Measurements from ENCODE around the gene ABCC12.

ABCC12 gene

DNA sequence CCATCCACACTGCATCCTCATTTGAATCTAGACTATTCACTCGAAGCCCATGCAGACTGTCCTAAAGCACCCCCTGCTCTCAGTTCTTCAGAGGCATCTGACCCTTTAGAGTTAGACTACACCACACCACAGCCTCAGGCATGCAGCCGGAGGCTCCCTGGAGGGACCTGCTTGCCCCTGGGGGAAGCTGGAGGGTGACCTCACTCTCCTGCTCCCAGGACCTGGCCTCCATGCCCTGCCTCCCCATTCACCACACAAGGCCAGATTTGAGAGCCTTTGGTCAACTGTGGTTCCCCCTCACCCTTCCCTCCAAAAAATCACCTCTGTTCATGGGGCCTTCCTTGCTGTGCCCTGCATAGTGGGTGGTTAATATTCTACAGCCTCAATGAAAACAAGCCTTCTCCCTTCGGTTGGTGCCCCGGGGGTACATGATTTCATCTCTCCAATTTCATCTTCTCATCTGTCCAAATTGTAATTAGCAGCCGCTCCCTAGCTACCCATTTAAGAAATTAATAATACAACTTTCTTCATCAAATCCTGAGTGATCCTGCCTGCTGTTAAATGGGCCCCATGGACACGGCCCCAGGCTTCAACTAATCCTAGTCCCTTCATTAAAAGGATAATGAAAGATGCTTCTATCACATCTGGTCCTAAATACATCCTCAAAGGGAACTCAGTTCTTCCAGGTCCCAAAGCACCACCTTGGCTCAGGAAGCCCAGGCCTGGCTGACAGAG is 24.4 kb downstream of the ABCC12 start:
- no peak for DNase-seq

DNA sequence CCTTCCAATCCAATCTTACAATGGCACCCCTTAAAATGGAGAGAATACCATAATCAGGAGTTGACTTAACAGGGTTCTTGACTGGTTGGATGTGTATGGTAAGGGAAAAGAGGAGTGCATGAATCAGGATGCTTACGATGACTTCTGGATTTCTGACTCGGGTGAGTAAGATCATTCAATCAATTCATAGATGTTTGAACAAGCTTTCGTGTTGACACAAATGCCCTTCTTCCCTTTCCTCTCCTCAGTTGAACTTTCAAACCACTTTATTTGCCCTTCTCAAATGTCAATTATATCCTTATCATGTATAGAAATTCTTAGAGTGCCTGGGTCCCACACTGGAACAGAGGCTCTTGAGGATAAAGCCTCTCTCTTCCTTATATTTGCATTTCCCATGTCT is 25.9 kb downstream of the ABCC12 start:
- no peak for DNase-seq

DNA sequence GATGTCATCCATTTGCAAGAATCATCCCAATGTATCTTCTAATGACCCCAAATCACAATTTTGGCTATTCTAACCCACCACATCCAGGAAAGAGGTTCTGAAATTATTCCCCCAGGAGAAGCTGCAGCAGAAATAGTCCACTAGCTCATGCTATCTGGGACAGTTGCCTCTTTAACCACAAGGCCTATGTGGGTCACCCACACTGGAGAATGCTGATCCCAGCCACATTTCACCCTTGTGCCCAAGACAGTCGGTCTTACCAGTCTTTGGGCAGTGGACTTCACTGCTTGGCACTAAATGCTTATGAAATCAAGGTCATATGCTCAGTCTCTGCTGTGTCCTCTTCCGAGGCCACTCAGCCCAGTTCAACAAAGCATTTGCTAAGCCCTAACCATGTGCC is 27.0 kb downstream of the ABCC12 start:
- DNase-seq, result no peak

GRCh38 chr16:48126801-48127644 is 28.8 kb downstream of the ABCC12 start:
- DNase-seq, result peak in 2 of 3 experiments; percentile 62 to 89

DNA sequence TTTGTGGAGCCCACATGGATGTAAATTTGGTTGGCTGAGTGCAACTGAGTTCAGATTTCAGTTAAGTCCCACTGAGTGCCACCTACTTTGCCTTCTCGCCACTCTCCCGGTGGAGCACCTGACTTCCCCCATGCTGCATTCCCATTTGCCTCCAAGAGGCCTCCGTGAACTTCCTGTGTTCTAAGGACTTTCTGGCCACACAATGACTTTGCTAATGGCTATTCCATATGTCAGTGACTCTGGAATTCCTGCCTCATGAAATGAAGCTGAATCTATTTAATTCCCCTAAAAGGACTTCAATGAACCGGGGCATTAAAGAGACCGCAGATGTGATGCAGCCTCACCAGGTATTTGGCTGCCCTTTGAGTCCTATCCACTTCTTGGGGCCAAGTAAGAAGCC is 29.9 kb downstream of the ABCC12 start:
- no peak for DNase-seq

DNA sequence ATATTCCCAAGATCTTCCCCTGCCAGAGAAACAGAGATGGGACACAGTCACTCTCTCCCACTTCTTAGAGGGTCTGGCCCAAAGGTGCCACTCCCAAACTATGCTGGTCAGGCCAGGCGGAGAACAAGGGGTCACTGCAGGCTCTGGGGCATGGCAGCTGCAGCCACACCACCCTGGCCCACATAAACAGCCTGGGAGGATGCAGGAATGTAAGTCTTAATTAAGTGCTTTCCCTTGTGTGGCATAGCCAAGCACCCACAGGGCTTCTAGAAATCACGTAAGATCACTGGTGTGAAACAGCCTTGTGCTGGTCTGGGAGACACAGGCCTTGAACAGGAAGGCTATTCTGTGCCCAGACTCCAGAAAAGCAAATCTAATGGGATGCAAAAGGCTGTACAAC is 31.5 kb downstream of the ABCC12 start:
- no peak for DNase-seq

DNA sequence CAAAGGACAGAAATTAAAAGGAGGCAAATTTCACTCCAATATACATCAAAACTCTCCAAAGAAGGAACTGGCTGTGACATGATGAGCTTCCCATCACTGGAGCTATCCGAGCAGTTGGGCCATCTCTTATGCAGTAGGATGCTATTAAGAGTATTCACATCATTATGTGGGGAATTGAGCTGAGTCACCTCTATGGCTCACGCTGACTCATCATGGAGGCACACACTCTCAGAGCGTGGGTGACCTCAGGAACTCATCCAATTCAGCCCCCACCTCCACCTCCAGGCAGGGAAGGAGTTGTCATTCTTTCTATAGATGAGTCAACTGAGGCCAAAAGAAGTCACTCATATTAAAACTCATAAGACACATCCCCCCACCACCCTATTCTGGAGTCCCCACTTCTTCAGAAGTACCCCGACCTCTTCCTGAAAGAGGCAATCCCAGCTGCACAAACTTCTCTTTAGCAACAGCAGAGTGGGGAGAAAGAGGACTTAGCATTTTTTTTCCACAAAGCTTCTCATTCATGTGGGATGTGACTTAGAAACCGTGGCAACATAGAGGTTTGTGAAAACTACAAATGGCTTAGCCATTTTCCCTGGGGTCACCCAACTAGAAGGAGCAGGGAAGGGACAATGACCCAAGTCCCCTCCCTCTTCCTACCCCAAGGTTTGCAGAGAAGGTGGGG is 32.5 kb downstream of the ABCC12 start:
- no peak for DNase-seq

DNA sequence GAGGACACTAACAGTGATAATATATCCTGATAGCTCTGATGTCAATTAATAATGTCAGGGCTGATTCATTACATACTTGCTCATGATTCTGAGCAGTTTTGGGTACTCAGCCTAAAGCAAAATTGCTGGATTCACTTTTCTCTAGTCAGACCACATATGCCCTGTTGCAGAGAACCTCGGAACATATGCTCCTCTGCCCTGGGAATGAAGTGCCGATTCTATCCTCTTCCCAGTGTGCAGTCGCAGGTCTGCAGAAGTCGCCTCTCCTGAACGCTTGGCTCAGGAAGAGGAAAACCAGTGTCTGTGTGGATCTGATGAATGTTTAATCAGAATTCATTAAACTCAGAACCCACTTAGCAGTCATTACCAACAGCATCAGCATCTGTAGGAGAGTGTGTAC is 34.5 kb downstream of the ABCC12 start:
- no peak for DNase-seq

DNA sequence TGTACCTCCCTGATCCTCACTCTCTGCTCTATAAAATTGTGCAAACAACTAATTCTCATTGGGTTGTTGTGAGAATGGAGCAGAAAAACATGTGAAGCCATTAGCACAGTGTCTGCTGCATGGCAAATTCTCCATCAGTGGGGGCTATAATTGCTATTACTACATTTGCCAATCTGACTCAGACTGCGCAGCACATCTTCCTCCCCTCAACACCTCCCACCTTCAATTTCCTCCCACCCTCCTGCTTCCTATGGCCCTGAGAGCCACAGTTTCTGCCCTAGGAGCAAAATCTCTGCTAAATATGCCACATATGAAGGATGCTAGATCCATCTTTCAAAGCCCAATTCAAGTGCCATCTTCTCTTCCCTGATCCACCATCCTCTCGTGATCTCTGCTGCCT is 37.0 kb downstream of the ABCC12 start:
- no peak for DNase-seq

GRCh38 chr16:48117217-48118105 is 38.3 kb downstream of the ABCC12 start:
- peak; percentile 8 to 56 (median 28) for DNase-seq

- DNase-seq, result no peak
These were observed 40.5 kb downstream of the ABCC12 start for GRCh38 chr16:48115299-48115698.

DNA sequence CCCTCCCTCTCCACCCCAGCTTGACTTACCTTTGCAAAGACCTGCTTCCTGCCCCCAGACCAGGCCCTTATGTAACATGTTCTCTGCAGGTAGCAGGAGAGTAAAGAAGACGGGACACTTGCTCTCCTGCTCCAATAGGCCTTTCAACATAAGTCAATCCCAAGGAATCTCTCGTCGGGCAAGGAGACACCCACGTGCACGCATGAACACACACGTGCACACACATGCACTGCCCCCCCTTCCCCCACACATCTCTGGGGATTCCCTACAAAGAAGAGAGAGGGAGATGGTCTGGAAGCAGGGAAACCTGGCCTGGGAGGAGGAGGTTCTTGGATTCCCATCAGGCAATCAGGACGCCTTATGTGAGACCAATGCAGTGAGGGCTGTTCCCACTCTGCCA is 41.4 kb downstream of the ABCC12 start:
- no peak for DNase-seq

GRCh38 chr16:48113471-48113870 is 42.3 kb downstream of the ABCC12 start:
- peak in 1 of 3 experiments; percentile 2 for DNase-seq

GRCh38 chr16:48113001-48113400 is 42.8 kb downstream of the ABCC12 start:
- no peak for DNase-seq

- no peak for DNase-seq
These were observed 43.2 kb downstream of the ABCC12 start for GRCh38 chr16:48112600-48112999.

GRCh38 chr16:48110982-48111381 is 44.8 kb downstream of the ABCC12 start:
- DNase-seq, result no peak

DNA sequence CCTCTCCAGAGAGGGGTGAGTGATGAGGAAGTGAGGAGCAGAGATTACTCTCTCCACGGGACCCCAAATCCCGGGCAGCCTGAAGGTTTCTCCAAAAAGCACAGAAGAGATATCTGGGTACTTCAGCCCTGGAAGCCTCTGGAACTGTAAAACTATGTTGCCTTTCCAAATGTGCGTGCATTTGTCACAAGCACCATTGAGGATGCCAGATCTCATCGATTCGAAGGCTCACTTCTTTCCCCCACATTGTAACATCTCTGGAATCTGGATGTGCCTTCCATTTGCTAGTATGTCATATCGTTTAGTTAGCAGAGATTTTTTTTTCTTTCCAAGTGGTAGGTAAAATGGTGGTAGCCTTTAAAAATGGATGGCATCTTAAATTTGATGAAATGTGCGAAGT is 45.8 kb downstream of the ABCC12 start:
- DNase-seq, result no peak

DNA sequence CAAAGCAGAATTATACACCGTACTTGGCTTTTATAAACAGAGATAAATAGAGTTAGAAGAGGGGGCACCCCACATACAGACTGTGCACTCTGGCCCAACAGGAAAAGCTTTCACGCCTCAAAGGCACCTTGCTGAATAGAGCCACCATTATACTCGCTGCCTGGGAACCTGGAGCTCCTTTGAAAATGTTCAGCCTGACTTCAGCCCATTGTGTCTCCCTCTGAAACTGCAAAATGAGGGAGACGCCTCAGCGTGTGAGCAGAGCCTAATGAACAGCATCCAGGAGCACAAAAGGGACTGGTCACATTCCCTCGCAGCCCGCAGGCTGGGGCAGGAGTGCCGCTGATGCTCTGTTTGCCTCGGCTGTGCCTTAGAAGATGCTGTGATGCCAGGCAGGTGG is 46.3 kb downstream of the ABCC12 start:
- DNase-seq, result no peak

GRCh38 chr16:48106446-48106845 is 49.3 kb downstream of the ABCC12 start:
- DNase-seq, result peak in 2 of 3 experiments; percentile 2 to 26
